K562 (cell line): ENCODE data around the gene CPS1.

Source experiments
- EZH2 ChIP-seq: IDR thresholded peaks from 2 replicates; pipeline ENCODE4 v1.6.1; 2012; ENCODE audit warnings: low read depth, mild to moderate bottlenecking, inconsistent platforms, low read length, borderline replicate concordance
- MTF1 ChIP-seq: fragments of 250-450 bp; sonication (Bioruptor Pico); IDR thresholded peaks from 2 replicates; pipeline ENCODE4 v1.9.0; 2021; ENCODE audit warnings: moderate library complexity, mild to moderate bottlenecking, inconsistent platforms, borderline replicate concordance
- PATZ1 ChIP-seq: fragments of 250-450 bp; sonication (Bioruptor Pico); IDR thresholded peaks from 2 replicates; pipeline ENCODE4 v1.5.0; 2020; ENCODE audit warnings: mild to moderate bottlenecking, borderline replicate concordance
- POLR2A ChIP-seq: fragments of 450-650 bp; conservative IDR thresholded peaks from 2 replicates; pipeline ENCODE4 v1.6.1; 2016
- TF ChIP-seq, protein P1 (sequence below), 3 experiments: IDR thresholded peaks in 2 of 3; conservative IDR thresholded peaks in 1 of 3; 2 replicates each; pipeline ENCODE4 v1.5.1; 2011 to 2012; ENCODE audit warnings: low read length in 3 of 3, mild to moderate bottlenecking in 3 of 3, control low read depth in 2 of 3, improper control_type of control experiment in 1 of 3, inconsistent platforms in 1 of 3, low read depth in 1 of 3, mixed read lengths in 1 of 3, moderate library complexity in 1 of 3; ENCODE audit not compliant: insufficient read depth in 2 of 3

- TF ChIP-seq EZH2 (no peak), MTF1 (CRISPR knock-in tag) (no peak), PATZ1 (CRISPR knock-in tag) (no peak), POLR2A (no peak)
- TF ChIP-seq, protein P1, sequence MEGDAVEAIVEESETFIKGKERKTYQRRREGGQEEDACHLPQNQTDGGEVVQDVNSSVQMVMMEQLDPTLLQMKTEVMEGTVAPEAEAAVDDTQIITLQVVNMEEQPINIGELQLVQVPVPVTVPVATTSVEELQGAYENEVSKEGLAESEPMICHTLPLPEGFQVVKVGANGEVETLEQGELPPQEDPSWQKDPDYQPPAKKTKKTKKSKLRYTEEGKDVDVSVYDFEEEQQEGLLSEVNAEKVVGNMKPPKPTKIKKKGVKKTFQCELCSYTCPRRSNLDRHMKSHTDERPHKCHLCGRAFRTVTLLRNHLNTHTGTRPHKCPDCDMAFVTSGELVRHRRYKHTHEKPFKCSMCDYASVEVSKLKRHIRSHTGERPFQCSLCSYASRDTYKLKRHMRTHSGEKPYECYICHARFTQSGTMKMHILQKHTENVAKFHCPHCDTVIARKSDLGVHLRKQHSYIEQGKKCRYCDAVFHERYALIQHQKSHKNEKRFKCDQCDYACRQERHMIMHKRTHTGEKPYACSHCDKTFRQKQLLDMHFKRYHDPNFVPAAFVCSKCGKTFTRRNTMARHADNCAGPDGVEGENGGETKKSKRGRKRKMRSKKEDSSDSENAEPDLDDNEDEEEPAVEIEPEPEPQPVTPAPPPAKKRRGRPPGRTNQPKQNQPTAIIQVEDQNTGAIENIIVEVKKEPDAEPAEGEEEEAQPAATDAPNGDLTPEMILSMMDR (IDR thresholded peaks at IDR 0.05 in 2 of 3, conservative IDR thresholded peaks at IDR 0.05 in 1 of 3; ENCODE audit: insufficient read depth in 2 of 3, low read depth in 1 of 3, low read length in 3 of 3) = no peak
Measured at GRCh38 chr2:210539578-210540416, 16.6 kb upstream of the CPS1 start.
